NOMO-1 treated with DMSO at 0.1 percent for 48 hours (cell line): ENCODE measurements around the gene MRPL42.
"Not testable (repeated sequence)": the region's sequence is repeated elsewhere in the genome, so short reads cannot be mapped to it uniquely, and the experiment has no call there.

ENCODE experiments used
- DNase-seq: peaks from one replicate; lab custom pipeline; 2025; ENCODE audit not compliant: unreplicated experiment; lab: John Stamatoyannopoulos, UW

MRPL42 gene

DNA sequence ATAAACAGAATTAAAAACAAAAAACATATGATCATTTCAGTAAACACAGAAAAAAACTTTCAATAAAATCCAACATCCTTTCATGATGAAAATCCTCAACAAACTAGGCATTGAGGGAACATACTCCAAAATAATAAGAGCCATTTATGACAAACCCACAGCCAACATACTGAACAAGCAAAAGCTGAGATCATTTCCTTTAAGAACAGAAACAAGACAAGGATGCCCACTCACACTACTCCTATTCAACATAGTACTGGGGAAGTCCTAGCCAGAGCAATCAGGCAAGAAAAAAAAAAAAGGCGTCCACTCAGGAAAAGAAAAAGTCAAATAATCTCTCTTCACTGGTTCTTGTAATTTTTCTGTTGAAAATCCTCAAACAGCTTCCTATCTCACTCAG, 30.1 kb downstream of the MRPL42 start:
- no peak for DNase-seq

DNA sequence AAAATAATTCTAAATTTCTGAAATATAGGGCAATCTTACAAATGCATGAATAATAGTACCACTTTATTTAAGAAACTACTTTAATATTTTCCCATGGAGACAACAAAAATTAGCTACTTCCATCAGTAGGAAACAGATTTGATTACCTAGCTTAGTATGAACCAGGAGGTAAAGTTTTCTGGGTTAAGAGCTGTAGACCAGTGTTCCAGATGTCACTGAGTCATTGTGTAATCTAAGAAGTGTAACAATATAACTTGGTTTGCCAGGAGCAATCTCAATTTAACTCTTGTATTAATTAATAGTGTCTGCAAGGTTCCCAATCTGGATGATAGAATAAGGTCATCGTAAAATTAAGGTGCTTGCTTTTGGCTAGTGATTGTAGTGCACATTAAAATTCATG, 31.5 kb downstream of the MRPL42 start:
- DNase-seq: not testable (repeated sequence)

GRCh38 chr12:93500201-93500600, 32.9 kb downstream of the MRPL42 start:
- no peak for DNase-seq

DNA sequence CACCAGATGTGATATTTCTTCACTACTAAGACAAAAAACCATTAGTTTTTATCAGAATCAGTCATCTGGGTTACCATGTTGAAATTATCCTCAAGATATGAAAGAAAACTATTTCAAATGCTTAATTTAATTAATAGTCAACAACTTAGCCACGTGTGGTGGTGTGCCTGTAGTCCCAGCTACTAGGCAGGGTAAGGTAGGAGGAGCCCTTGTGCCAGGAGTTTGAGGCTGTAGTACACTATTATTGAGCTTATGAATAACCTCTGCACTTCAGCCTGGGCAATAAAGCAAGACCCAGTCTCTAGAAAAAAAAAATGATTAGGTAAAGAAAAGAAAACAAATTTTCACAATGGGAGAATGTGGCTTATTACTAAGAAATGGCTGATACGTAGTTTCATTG, 33.4 kb downstream of the MRPL42 start:
- no peak for DNase-seq

DNA sequence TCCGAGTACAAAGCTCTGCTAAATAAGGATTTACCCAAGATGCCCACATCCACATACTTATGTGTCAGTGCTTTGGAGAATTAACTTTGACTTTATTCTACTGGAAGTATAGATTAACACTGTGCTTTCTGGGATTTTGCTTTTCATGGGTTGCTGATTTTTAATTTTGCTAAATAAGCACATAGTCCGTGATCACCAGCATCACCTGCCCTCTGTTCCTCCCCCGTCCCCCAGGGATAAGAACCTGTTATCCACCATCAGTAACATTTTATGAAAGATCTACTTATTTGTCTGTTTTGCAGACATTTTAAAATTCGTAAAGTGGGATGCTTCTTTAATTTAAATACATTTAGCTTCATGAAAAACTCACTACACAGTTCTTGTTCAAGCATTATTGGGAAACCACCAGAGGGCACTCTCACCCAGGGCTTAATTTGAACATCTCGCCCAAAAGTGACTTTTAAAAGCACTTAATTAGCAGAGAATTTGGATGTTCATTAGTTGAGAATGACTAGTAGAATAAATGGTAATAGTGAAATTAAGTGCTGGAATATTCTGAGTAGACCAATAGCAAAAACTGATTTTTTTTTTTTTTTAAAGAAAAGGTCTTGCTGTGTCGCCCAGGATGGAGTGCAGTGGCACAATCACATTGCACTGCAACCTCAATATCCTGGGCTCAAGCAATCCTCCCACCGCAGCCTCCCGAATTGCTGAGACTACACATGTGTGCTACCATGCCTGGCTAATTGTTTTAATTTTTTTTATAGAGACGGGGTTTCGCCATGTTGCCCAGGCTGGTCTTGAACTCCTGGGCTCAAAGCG, 35.7 kb downstream of the MRPL42 start:
- peak; percentile 20 for DNase-seq

DNA sequence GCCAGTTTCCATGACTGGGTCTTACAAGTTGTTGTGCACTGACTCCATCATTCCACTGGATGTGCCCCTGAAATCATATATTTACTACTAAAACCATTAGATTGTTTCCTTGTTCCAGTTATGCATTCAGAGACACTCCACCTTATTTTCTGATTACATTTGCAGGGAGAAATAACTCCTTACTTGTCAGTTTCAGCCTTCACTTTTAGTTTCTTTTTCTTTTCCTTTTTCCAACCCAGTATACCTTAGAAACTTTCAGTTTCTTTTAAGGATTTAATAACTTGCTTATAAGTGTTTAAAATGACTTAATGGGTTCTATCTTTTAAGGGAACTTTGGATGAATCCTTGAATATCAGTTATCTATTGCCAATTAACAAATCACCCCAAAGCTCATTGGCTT, 39.9 kb downstream of the MRPL42 start:
- no peak for DNase-seq

DNA sequence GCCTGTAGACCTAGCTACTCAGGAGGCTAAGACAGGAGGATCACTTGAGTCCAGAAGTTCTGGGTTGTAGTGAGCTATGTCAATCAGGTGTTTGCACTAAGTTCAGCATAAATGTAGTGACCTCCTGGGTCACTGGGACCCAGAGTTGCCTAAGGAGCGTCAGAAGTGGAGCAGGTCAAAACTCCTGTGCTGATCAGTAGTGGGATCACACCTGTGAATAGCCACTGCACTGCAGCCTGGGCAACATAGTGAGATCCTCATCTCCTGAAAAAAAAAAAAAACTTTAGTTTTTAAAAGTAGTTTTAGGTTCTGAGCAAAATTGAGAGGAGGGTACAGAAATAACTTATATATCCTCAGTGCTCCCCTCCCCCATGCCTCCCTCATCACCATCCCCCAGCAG, 42.2 kb downstream of the MRPL42 start:
- DNase-seq: no peak

- DNase-seq: no peak
Measured at GRCh38 chr12:93514853-93515252, 47.5 kb downstream of the MRPL42 start.

GRCh38 chr12:93518725-93519124, 51.4 kb downstream of the MRPL42 start:
- DNase-seq: no peak

- DNase-seq: no peak
Measured at GRCh38 chr12:93519859-93520258, 52.5 kb downstream of the MRPL42 start.

DNA sequence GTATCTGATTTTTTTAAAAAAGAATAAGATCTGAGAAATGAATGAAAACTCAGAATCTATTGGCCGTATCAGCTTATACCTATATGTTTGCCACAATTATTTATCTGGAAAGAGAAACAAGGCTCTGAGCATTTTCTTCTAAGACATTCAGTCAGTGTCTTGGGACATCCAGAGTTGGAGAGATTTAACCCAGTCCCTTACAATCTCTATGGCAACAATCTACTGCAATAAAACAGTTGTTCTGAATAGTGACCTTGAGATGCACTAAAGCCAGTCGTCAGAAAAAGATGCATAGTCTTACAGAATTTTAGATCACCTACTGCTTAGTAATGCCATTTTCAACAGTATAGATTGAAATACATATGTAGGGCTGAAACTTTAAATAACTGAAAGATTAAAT, 53.1 kb downstream of the MRPL42 start:
- DNase-seq: no peak

GRCh38 chr12:93521225-93522080, 54.1 kb downstream of the MRPL42 start:
- no peak for DNase-seq

DNA sequence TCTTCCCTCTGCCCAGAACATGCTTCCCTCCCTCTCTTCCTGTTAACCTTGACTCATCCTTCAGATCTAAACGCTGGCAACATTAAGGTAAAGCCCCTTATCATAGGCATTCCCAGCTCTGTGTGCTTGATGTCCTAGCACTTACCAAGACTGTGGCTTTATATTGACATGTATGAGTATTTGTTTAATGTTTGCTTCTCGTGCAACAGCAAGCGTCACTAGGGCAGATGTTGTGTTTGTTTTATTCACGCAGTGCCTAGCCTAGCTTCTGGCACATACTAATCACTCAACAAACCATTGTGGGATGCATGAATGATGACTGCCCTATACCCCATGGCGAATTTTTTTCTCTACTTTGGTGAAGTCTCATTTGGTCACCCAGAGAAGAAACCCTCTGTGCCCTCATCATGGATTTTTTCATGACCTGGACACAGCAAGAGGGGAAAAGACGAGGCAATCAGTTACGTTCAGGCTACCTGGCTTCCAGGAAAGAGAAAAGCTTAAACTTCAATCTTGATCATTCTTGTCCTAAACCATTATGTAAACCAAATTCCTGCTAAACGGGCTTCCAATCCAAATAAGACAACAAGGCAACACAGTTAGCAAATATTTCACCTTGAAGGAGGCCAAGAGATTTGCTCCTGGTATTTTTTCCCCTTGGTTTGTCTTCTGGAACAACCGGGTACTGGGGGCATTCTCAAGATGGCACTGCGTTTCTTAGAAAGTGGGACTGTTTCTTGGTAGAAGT, 57.2 kb downstream of the MRPL42 start:
- no peak for DNase-seq

DNA sequence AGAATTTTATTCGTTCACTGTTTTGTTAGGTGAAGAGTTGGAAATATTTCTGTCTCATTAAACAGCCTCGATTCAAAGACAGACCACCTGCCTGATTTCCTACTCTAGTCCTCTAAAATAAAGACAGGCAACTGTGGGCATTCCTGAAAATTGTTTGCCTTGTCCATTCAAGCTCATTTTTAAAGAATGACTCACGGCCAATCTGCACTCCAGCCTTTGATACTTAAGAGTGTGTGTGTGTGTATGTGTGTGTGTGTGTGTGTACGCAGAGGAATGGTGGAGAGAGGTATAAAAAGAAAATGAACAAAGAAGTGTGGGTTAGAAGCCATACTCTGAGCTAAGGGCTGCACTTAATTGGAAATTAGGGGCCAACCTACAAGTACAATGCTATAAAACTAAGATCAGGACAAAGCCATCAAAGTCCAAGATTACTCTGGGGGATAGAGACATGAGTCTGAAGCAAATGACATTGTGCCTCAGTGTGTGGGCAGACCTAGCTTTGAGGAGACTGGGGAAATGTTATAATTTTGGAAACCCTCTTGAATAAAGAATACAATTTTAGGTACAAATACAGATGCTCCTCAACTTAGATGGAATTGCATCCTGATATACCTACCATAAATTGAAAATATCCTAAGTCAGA, 59.6 kb downstream of the MRPL42 start:
- DNase-seq: no peak

DNA sequence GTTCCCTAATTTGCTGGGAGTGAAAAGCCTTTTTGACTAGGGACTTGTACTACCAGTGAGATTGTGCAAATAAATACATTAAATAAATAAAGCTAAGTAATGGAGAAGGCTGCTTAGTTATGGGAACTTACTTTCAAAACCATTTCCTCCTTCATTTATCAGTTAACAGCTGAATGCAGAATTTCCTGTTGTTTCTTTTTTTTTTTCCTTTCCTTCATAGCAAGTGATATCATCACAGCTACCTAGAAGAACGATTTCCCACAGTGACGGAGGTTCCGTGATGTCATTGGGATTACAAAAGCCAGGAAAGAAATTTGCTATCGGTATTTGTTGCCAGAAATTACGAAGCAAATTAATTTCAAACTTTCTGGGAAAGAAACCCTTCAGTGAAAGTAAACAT, 63.0 kb downstream of the MRPL42 start:
- DNase-seq: peak; percentile 5

GRCh38 chr12:93533310-93533709, 66.0 kb downstream of the MRPL42 start:
- DNase-seq: no peak

- DNase-seq: no peak
Measured at GRCh38 chr12:93536111-93536765, 68.9 kb downstream of the MRPL42 start.

DNA sequence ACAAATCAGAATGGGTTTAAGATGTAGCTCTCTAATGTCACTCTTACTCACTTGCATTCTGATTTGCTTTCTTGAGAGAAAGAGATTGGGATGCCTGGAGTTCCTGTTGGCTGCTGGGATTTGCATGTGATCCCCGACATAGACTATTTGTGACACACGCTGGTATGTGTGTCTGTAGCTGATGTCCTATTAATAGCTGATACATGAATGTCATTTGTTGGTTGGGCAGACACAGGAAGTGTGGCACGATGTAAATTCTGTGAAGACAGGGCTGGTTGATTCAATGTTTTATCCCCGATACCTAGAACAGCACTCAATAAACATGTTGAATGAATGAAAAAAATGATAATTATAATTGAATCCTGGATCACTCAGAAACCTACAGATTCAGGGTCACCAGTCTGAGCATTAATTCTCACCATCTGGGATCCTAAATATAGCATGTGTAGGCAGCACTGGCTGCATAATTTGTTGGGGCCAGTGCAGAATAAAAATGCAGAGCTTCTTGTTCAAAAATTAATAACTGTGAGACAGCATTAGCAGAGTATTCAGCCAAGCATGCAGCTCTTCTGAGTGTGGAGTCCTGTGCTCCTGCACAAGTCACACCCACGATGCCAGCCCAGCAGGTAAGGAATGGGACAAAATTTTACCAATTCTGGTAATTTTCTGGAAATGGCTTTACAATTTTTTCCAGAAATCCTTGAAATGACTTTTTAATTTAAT, 69.6 kb downstream of the MRPL42 start:
- DNase-seq: no peak

- DNase-seq: no peak
Measured at GRCh38 chr12:93537769-93538168, 70.5 kb downstream of the MRPL42 start.

DNA sequence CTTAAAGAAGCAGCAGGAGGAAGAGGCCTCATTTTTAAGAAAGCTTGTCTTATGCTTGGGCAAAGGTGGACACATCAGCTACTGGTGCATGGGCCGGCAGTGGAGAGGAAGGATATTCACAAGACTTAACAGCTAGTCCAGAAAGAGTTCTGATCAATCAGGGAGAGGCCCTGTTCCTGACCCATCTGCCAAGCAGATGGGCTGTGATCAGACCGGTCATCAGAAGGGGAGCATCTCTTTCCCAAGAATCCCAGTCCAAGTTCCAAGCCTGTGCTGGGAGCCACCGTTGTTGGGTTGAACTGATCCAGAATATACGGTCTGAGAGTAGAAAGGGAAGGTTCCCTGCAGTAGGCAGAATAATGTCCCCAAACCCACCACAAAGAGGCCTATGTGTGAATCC, 72.5 kb downstream of the MRPL42 start:
- DNase-seq: no peak
